ENCODE results near the gene PNPT1. TPM values are rescaled to one million over a fixed set of nuclear protein-coding genes. Genes with fewer than 3 reads are reported as not detected.

PNPT1 gene
- total RNA-seq, 1 donor, result 22.8 TPM

- Histone ChIP-seq H2AFZ (ENCODE audit: low read length) (peak overlapping the region; percentile 89), H3K4me3 (ENCODE audit: insufficient read depth, low read length) (peak overlapping the region; percentile 81), H4K20me1 (ENCODE audit: insufficient read depth, low read length) (peaks cover 21% of the 10 kb centered on the region), H3K27me3 (ENCODE audit: insufficient read depth, low read length) (no peaks in the 10 kb centered on the region), H3K27ac (ENCODE audit: low read depth, low read length) (peak overlapping the region; percentile 72), H3K4me2 (ENCODE audit: insufficient read depth, low read length) (peak overlapping the region; percentile 83), H3K4me1 (ENCODE audit: insufficient read depth, low read length) (peaks cover 19% of the 10 kb centered on the region), H3K36me3 (ENCODE audit: insufficient read depth, low read length) (peaks cover 13% of the 10 kb centered on the region), H3K79me2 (ENCODE audit: insufficient read depth, low read length) (peaks cover 77% of the 10 kb centered on the region), H3K9me3 (ENCODE audit: low read depth, low read length) (no peaks in the 10 kb centered on the region)
- DNase-seq (ENCODE audit: insufficient read length, low spot score, missing footprints), result peak; percentile 85
- TF ChIP-seq, protein P1, sequence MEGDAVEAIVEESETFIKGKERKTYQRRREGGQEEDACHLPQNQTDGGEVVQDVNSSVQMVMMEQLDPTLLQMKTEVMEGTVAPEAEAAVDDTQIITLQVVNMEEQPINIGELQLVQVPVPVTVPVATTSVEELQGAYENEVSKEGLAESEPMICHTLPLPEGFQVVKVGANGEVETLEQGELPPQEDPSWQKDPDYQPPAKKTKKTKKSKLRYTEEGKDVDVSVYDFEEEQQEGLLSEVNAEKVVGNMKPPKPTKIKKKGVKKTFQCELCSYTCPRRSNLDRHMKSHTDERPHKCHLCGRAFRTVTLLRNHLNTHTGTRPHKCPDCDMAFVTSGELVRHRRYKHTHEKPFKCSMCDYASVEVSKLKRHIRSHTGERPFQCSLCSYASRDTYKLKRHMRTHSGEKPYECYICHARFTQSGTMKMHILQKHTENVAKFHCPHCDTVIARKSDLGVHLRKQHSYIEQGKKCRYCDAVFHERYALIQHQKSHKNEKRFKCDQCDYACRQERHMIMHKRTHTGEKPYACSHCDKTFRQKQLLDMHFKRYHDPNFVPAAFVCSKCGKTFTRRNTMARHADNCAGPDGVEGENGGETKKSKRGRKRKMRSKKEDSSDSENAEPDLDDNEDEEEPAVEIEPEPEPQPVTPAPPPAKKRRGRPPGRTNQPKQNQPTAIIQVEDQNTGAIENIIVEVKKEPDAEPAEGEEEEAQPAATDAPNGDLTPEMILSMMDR (IDR thresholded peaks at IDR 0.05; ENCODE audit: extremely low read depth, low read depth, low read length), result no peak
Measured at GRCh38 chr2:55618275-55619055, 75.2 kb downstream of the PNPT1 start.

DNA sequence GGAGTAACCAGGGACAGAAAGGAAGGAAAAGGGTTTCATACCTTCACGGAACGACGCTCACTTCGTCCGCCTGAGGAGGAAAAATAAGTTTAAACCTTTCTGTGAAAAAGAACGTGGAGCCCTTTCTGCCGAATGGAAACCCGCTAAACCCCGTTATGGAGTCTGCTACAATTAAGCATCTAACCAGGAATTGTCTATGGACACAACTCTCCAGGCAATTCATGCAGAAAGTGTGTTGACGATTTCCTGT, 75.7 kb downstream of the PNPT1 start:
- H3K27ac ChIP-seq (ENCODE audit: low read depth, low read length), result peak overlapping the region; percentile 72
- peak overlapping the region; percentile 83 for H3K4me2 ChIP-seq (ENCODE audit: insufficient read depth, low read length)
- H2AFZ ChIP-seq (ENCODE audit: low read length), result peak overlapping the region; percentile 89
- H3K36me3 ChIP-seq (ENCODE audit: insufficient read depth, low read length), result peaks cover 14% of the 10 kb centered on the region
- DNase-seq (ENCODE audit: insufficient read length, low spot score, missing footprints), result no peak
- H3K4me3 ChIP-seq (ENCODE audit: insufficient read depth, low read length), result peak overlapping the region; percentile 81
- peaks cover 19% of the 10 kb centered on the region for H3K4me1 ChIP-seq (ENCODE audit: insufficient read depth, low read length)
- peaks cover 81% of the 10 kb centered on the region for H3K79me2 ChIP-seq (ENCODE audit: insufficient read depth, low read length)
- peaks cover 21% of the 10 kb centered on the region for H4K20me1 ChIP-seq (ENCODE audit: insufficient read depth, low read length)
- no peaks in the 10 kb centered on the region for H3K27me3 ChIP-seq (ENCODE audit: insufficient read depth, low read length)
- H3K9me3 ChIP-seq (ENCODE audit: low read depth, low read length), result no peaks in the 10 kb centered on the region
- TF ChIP-seq, protein P1 (IDR thresholded peaks at IDR 0.05; ENCODE audit: extremely low read depth, low read depth, low read length), result no peak

DNA sequence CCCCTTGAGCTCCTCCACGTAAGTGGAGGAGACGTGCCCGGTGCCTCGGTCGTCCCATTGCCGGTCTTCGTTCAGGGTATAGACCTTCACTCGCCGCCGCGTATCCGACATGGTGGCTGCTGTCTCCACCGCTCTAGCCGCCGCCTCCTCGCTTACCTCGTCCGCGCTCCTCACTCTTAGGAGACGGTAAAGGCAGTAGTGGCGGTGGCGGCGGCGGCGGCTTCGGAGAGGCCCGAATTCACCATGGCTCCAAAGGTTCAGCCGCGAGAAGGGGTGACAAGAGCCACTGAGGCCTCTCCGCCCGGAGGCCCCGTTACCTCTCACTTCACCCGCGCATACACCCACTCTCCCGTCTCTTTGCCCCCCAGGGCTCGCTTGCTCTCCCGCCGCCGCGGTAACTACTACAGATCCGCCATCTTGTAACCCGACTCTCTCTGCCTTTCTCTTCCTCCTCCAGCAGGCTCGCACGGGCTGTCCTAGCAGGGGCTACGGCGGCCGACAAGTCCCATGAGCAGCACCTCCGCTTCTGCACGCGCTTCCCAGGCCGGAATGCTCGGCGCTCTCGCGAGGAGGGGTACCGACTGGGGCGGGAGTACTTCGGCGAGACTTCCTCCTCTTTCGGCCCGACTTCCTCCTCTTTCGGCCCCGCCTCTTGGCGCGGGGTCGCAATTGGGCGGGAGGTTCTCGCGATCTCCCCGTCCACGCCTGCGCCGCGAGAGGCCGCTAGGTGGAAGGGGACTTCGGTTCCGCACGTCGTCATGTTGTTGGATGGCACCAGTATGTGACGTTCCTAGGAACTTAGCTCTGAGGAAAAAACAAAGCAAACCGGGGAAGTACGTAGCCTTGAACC, 76.2 kb downstream of the PNPT1 start, which contains the start of gene PPP4R3B:
Gene PPP4R3B (minus strand): TSS at position 448 of the 850 bp plus-strand sequence. CDS start 337 bp downstream, at position 111.
- no peaks in the 10 kb centered on the region for H3K9me3 ChIP-seq (ENCODE audit: low read depth, low read length)
- H3K4me3 ChIP-seq (ENCODE audit: insufficient read depth, low read length), result peak within 1 kb of the TSS; percentile 81
- peaks cover 21% of the 10 kb centered on the region for H4K20me1 ChIP-seq (ENCODE audit: insufficient read depth, low read length)
- peaks cover 84% of the 10 kb centered on the region for H3K79me2 ChIP-seq (ENCODE audit: insufficient read depth, low read length)
- TF ChIP-seq, protein P1 (IDR thresholded peaks at IDR 0.05; ENCODE audit: extremely low read depth, low read depth, low read length), result peak; percentile 20
- H3K36me3 ChIP-seq (ENCODE audit: insufficient read depth, low read length), result peaks cover 18% of the 10 kb centered on the region
- peak; percentile 96 for DNase-seq (ENCODE audit: insufficient read length, low spot score, missing footprints)
- H3K4me2 ChIP-seq (ENCODE audit: insufficient read depth, low read length), result peak within 1 kb of the TSS; percentile 93
- H3K27me3 ChIP-seq (ENCODE audit: insufficient read depth, low read length), result no peaks in the 10 kb centered on the region
- H2AFZ ChIP-seq (ENCODE audit: low read length), result peak within 1 kb of the TSS; percentile 90
- peaks cover 19% of the 10 kb centered on the region for H3K4me1 ChIP-seq (ENCODE audit: insufficient read depth, low read length)
- H3K27ac ChIP-seq (ENCODE audit: low read depth, low read length), result peak within 1 kb of the TSS; percentile 77
